GM12878 (cell line): Measurements from ENCODE around the gene AZU1. TPM values are rescaled to one million over a fixed set of nuclear protein-coding genes. Genes with fewer than 3 reads are reported as not detected.

Experiments used
- ATAC-seq: fragments of 200-7000 bp; cut with Tn5 transposase; 3 replicates; pipeline ENCODE4 v1.9.1; 2020; ENCODE audit warnings: mild to moderate bottlenecking, moderate library complexity
- BruUV-seq: library from RNA; stranded (reverse); fragments of 400-500 nt; replicated peaks from 2 replicates; lab custom pipeline; 2021; lab: Mats Ljungman, UMichigan
- CTCF ChIA-PET: fragments of 300-600 bp; sonication (Branson Sonifier 250); formaldehyde crosslinking; extraction: SDS; loops from one replicate; lab custom pipeline; 2021; ENCODE audit warnings: inconsistent platforms; lab: Yijun Ruan, JAX
- POLR2A ChIA-PET: fragments of 350-600 bp; formaldehyde crosslinking; extraction: SDS; loops from one replicate; lab custom pipeline; 2021; ENCODE audit warnings: inconsistent platforms; lab: Charles Lee
- RAD21 ChIA-PET: fragments of 300-600 bp; sonication (Branson Sonifier 250); formaldehyde crosslinking; loops from one replicate; lab custom pipeline; 2023; ENCODE audit warnings: antibody characterized with exemption; ENCODE audit not compliant: unreplicated experiment; lab: Charles Lee
- SMC1A ChIA-PET: fragments of 300-600 bp; sonication (Branson Sonifier 250); formaldehyde crosslinking; loops from one replicate; lab custom pipeline; 2023; ENCODE audit not compliant: unreplicated experiment, uncharacterized antibody; lab: Charles Lee
- DNase-seq: peaks from one replicate; pipeline ENCODE4 v3.0.0-alpha.2; 2011; ENCODE audit warnings: low read depth, low spot score
- FAIRE-seq: peaks from 3 replicates; lab custom pipeline; 2011; peaks lifted over from hg19 to GRCh38; lab: Jason Lieb, UNC
- H2AFZ ChIP-seq: 2 replicates; pipeline ENCODE4 v1.6.0; 2011; ENCODE audit warnings: low read depth, low read length, control low read depth; ENCODE audit not compliant: control insufficient read depth
- H3K27ac ChIP-seq: 2 replicates; pipeline ENCODE4 v1.5.1; 2011; ENCODE audit warnings: control low read depth; ENCODE audit not compliant: control insufficient read depth, insufficient read depth
- H3K27me3 ChIP-seq, 2 experiments: replicated peaks in 1 of 2; 2 replicates each; pipeline versions ENCODE4 v1.6.0 to v1.6.1; 2011; ENCODE audit warnings: low read length in 1 of 2; ENCODE audit not compliant: control insufficient read depth in 2 of 2, insufficient read depth in 2 of 2
- H3K36me3 ChIP-seq, 2 experiments: 2 replicates each; pipeline ENCODE4 v1.5.1; 2011; ENCODE audit warnings: low read length in 1 of 2; ENCODE audit not compliant: control insufficient read depth in 2 of 2, insufficient read depth in 2 of 2
- H3K4me1 ChIP-seq: 2 replicates; pipeline ENCODE4 v1.6.1; 2011; ENCODE audit warnings: mild to moderate bottlenecking, low read length, moderate library complexity, mixed read lengths; ENCODE audit not compliant: control insufficient read depth, insufficient read depth
- H3K4me2 ChIP-seq: 2 replicates; pipeline ENCODE4 v1.6.0; 2011; ENCODE audit warnings: control low read depth; ENCODE audit not compliant: control insufficient read depth, insufficient read depth
- H3K4me3 ChIP-seq: fragments of 200-600 bp; sonication (generic); 2 replicates; pipeline ENCODE4 v1.5.1; 2016
- H3K79me2 ChIP-seq: 2 replicates; pipeline ENCODE4 v1.6.0; 2011; ENCODE audit warnings: low read length; ENCODE audit not compliant: control insufficient read depth, insufficient read depth
- H3K9ac ChIP-seq: 2 replicates; pipeline ENCODE4 v1.8.0; 2011; ENCODE audit warnings: low read length, control low read depth, mixed read lengths; ENCODE audit not compliant: control insufficient read depth, insufficient read depth
- H3K9me3 ChIP-seq: replicated peaks from 3 replicates; pipeline ENCODE4 v1.5.1; 2011; ENCODE audit warnings: mild to moderate bottlenecking, low read length; ENCODE audit not compliant: control insufficient read depth, insufficient read depth
- H4K20me1 ChIP-seq: 2 replicates; pipeline ENCODE4 v1.6.0; 2011; ENCODE audit not compliant: control insufficient read depth, insufficient read depth
- BACH1 ChIP-seq: fragments of 450-650 bp; IDR thresholded peaks from 2 replicates; pipeline ENCODE4 v1.6.1; 2017; ENCODE audit warnings: mild to moderate bottlenecking, borderline replicate concordance
- CBX5 ChIP-seq: sonication (generic); IDR thresholded peaks from 2 replicates; pipeline ENCODE4 v1.6.1; 2016; ENCODE audit warnings: low read depth, moderate library complexity, mild to moderate bottlenecking, inconsistent platforms
- CHD4 ChIP-seq: fragments of 200-600 bp; sonication (generic); IDR thresholded peaks from 2 replicates; pipeline ENCODE4 v1.6.1; 2016; ENCODE audit warnings: mild to moderate bottlenecking
- HCFC1 ChIP-seq: fragments of 150-350 bp; IDR thresholded peaks from 2 replicates; pipeline ENCODE4 v1.6.1; 2014; ENCODE audit warnings: low read length
- IKZF1 ChIP-seq: fragments of 450-650 bp; conservative IDR thresholded peaks from 2 replicates; pipeline ENCODE4 v1.6.1; 2017; ENCODE audit warnings: antibody characterized with exemption, mild to moderate bottlenecking
- NBN ChIP-seq: fragments of 450-650 bp; IDR thresholded peaks from 2 replicates; pipeline ENCODE4 v1.6.1; 2016
- NFXL1 ChIP-seq: fragments of 450-650 bp; IDR thresholded peaks from 2 replicates; pipeline ENCODE4 v1.6.1; 2017; ENCODE audit warnings: antibody characterized with exemption, mild to moderate bottlenecking, borderline replicate concordance
- NR2F1 ChIP-seq: fragments of 450-650 bp; conservative IDR thresholded peaks from 2 replicates; pipeline ENCODE4 v1.6.1; 2017; ENCODE audit warnings: mild to moderate bottlenecking
- NRF1 ChIP-seq: conservative IDR thresholded peaks from 2 replicates; pipeline ENCODE4 v1.6.1; 2011; ENCODE audit warnings: mild to moderate bottlenecking, low read depth, low read length, improper control_type of control experiment
- POU2F2 ChIP-seq: IDR thresholded peaks from 3 replicates; pipeline ENCODE4 v1.6.1; 2011; ENCODE audit warnings: low read depth, mild to moderate bottlenecking, low read length, borderline replicate concordance
- RUNX3 ChIP-seq: IDR thresholded peaks from 2 replicates; pipeline ENCODE4 v1.6.1; 2012; ENCODE audit warnings: low read length, inconsistent platforms
- SIN3A ChIP-seq: IDR thresholded peaks from 2 replicates; pipeline ENCODE4 v1.6.1; 2012; ENCODE audit warnings: low read depth, low read length, improper control_type of control experiment
- SMAD1 ChIP-seq: fragments of 450-650 bp; IDR thresholded peaks from 2 replicates; pipeline ENCODE4 v1.6.1; 2018; ENCODE audit warnings: mild to moderate bottlenecking, low read depth; ENCODE audit not compliant: partially characterized antibody
- TCF7 ChIP-seq: IDR thresholded peaks from 2 replicates; pipeline ENCODE4 v1.6.1; 2014; ENCODE audit warnings: antibody characterized with exemption, borderline replicate concordance
- WGBS: methylation state at CpG from one replicate; pipeline ENCODE4 v1.1.6; 2016; ENCODE audit warnings: low lambda C conversion rate; ENCODE audit not compliant: insufficient replicate concordance, insufficient coverage; ENCODE audit errors: missing lambda C conversion rate; 5-methylcytosine and 5-hydroxymethylcytosine counted together
- in situ Hi-C: fragments of 300-500 bp; cut with MboI; formaldehyde crosslinking; loops from 9 replicates; pipeline ENCODE4 v1.14.3; 2018; ENCODE audit warnings: mixed read lengths
- intact Hi-C: fragments of 100-400 bp; cut with micrococcal nuclease; formaldehyde crosslinking; loops from one replicate; pipeline ENCODE4 v1.14.2; 2022; ENCODE audit not compliant: unreplicated experiment
- polyA plus RNA-seq, 11 experiments: library from polyadenylated mRNA; depleted of rRNA in 4 of 11; unstranded in 6 of 11; stranded (reverse) in 5 of 11; fragments of >200 nt; fragmentation: Nextera tagmentation in 4 of 11; fragmentation: Illumina TruSeq in 1 of 11; extraction: Ambion mirVana in 4 of 11; extraction: Trizol in 1 of 11; gene quantifications; 1 replicate in 1 of 11; 2 replicates in 10 of 11; pipeline versions ENCODE4 v1.2.1 to v1.2.3, GENCODE V29; 2011 to 2016; ENCODE audit warnings: inconsistent platforms in 2 of 11, missing spikeins in 2 of 11, low read depth in 1 of 11
- total RNA-seq, 4 experiments: library from RNA; depleted of rRNA in 3 of 4; stranded (reverse); fragments of >200 nt in 3 of 4; fragmentation: Illumina TruSeq in 1 of 4; extraction: Trizol in 1 of 4; gene quantifications; 2 replicates each; pipeline versions ENCODE4 v1.2.1 to v1.2.3, GENCODE V29; 2013 to 2021
- TF ChIP-seq, protein P1 (sequence below): fragments of 450-650 bp; IDR thresholded peaks from 2 replicates; pipeline ENCODE4 v1.6.1; 2017; ENCODE audit warnings: low read depth, mild to moderate bottlenecking, moderate library complexity
- TF ChIP-seq, protein P2 (sequence below): IDR thresholded peaks from 2 replicates; pipeline ENCODE4 v1.6.1; 2011; ENCODE audit warnings: borderline replicate concordance, low read depth, mild to moderate bottlenecking, moderate library complexity, mixed read lengths, low read length; ENCODE audit not compliant: insufficient read depth; ENCODE audit errors: extremely low read length
- TF ChIP-seq, protein P3 (sequence below): fragments of 450-650 bp; IDR thresholded peaks from 2 replicates; pipeline ENCODE4 v1.6.1; 2018; ENCODE audit warnings: borderline replicate concordance, mild to moderate bottlenecking; ENCODE audit not compliant: partially characterized antibody

AZU1 gene
- total and polyA plus RNA-seq, 10 of the 15 experiments (the other 5 are each of a cell fraction or from before 2014, with no cell fraction given) = not detected

DNA sequence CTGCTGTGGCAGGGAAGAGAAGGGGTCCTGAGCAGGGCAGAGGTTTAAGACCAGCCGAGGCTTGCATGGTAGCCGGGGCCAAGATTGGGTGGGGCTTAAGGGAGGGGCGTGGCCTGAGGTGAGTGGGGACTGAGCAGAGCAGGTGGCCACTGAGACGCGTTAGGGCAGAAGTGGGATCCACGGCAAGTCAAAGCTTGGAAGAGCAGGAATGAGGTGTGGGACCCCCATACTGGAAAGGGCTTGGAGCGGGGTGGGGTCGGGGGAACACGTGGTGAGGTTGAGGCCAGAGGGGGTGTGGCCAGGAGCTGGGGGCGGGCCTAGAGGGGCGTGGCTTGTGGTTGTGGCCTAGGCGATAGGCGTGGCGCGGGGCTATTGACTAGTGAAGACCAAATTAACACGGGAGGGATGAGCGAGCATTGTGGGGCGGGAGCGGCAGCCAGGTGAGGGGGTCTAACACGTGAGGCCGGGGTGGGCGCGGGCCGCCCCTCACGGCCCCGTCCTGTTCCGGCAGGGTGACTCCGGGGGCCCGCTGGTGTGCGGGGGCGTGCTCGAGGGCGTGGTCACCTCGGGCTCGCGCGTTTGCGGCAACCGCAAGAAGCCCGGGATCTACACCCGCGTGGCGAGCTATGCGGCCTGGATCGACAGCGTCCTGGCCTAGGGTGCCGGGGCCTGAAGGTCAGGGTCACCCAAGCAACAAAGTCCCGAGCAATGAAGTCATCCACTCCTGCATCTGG is 35.1 kb downstream of the AZU1 start (continued):
- no peak for TF ChIP-seq SMAD1
- TF ChIP-seq NBN = no peak
- TF ChIP-seq TCF7 = no peak
- TF ChIP-seq NRF1 = no peak
- TF ChIP-seq, protein P1, sequence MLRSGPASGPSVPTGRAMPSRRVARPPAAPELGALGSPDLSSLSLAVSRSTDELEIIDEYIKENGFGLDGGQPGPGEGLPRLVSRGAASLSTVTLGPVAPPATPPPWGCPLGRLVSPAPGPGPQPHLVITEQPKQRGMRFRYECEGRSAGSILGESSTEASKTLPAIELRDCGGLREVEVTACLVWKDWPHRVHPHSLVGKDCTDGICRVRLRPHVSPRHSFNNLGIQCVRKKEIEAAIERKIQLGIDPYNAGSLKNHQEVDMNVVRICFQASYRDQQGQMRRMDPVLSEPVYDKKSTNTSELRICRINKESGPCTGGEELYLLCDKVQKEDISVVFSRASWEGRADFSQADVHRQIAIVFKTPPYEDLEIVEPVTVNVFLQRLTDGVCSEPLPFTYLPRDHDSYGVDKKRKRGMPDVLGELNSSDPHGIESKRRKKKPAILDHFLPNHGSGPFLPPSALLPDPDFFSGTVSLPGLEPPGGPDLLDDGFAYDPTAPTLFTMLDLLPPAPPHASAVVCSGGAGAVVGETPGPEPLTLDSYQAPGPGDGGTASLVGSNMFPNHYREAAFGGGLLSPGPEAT = no peak
- TF ChIP-seq, protein P2, sequence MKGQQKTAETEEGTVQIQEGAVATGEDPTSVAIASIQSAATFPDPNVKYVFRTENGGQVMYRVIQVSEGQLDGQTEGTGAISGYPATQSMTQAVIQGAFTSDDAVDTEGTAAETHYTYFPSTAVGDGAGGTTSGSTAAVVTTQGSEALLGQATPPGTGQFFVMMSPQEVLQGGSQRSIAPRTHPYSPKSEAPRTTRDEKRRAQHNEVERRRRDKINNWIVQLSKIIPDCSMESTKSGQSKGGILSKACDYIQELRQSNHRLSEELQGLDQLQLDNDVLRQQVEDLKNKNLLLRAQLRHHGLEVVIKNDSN = peak; percentile 6

DNA sequence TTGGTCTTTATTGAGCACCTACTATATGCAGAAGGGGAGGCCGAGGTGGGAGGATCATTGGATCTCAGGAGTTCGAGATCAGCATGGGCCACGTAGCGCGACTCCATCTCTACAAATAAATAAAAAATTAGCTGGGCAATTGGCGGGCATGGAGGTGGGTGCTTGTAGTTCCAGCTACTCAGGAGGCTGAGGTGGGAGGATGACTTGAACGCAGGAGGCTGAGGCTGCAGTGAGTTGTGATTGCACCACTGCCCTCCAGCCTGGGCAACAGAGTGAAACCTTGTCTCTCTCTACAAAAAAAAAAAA is 35.6 kb downstream of the AZU1 start:
- SMC1A ChIA-PET = interaction anchor here (0.9 to 3.1 kb wide), 10 partner anchors 30 to 121 kb away, joined by 5 to 18 read pairs (median 12); partner anchors contain the start of genes KISS1R, MED16, RNU6-9 and WDR18
- RAD21 ChIA-PET = interaction anchor here (0.8 to 4.5 kb wide), 14 partner anchors 14 to 200 kb away, joined by 3 to 46 read pairs (median 8); partner anchors contain the start of genes KISS1R, MED16, RNF126 and RNU6-9

More for the DNA sequence above, 35.6 kb downstream of the AZU1 start:
- BruUV-seq = no TSS peak
- Histone ChIP-seq H3K4me3 (no peak overlapping the region), H3K27ac (no peak overlapping the region), H2AFZ (no peak overlapping the region), H3K9me3 (no peaks in the 10 kb centered on the region), H3K79me2 (no peaks in the 10 kb centered on the region), H3K27me3 (no peaks in the 10 kb centered on the region; a peak in 1 of 4 replicates), H3K9ac (no peak overlapping the region), H3K4me2 (peak overlapping the region; percentile 66), H3K36me3 (no peaks in the 10 kb centered on the region), H4K20me1 (no peaks in the 10 kb centered on the region), H3K4me1 (peaks cover 10% of the 10 kb centered on the region)
- in situ Hi-C loops (no loop called here), intact Hi-C loops (loop anchor here (2.0 to 5.0 kb wide), 3 partner anchors 92 to 134 kb away; partner anchors contain the start of gene WDR18)
- ChIA-PET POLR2A (interaction anchor here (0.5 to 1.6 kb wide), 9 partner anchors 15 to 406 kb away, joined by 3 to 6 read pairs (median 3); partner anchors contain the start of gene CIRBP), CTCF (interaction anchor here (0.6 to 2.8 kb wide), 23 partner anchors 8 to 378 kb away, joined by 3 to 50 read pairs (median 5); partner anchors contain the start of genes ARHGAP45, ATP5F1D, KISS1R and MED16)
- FAIRE-seq = no peak
- no peak for TF ChIP-seq NRF1
- no peak for TF ChIP-seq SIN3A
- no peak for TF ChIP-seq HCFC1
- TF ChIP-seq CBX5 = no peak
- TF ChIP-seq NFXL1 = no peak
- no peak for TF ChIP-seq POU2F2
- no peak for TF ChIP-seq CHD4
- no peak for TF ChIP-seq RUNX3
- no peak for TF ChIP-seq IKZF1
- TF ChIP-seq, protein P3, sequence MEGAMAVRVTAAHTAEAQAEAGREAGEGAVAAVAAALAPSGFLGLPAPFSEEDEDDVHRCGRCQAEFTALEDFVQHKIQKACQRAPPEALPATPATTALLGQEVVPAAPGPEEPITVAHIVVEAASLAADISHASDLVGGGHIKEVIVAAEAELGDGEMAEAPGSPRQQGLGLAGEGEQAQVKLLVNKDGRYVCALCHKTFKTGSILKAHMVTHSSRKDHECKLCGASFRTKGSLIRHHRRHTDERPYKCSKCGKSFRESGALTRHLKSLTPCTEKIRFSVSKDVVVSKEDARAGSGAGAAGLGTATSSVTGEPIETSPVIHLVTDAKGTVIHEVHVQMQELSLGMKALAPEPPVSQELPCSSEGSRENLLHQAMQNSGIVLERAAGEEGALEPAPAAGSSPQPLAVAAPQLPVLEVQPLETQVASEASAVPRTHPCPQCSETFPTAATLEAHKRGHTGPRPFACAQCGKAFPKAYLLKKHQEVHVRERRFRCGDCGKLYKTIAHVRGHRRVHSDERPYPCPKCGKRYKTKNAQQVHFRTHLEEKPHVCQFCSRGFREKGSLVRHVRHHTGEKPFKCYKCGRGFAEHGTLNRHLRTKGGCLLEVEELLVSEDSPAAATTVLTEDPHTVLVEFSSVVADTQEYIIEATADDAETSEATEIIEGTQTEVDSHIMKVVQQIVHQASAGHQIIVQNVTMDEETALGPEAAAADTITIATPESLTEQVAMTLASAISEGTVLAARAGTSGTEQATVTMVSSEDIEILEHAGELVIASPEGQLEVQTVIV = no peak
- TF ChIP-seq BACH1 = no peak
- no peak for TF ChIP-seq NR2F1
- DNase-seq = no peak
- 60% methylated on average over 7 of the region's 7 CpGs for WGBS
- ATAC-seq = no peak
